ENCODE results near the gene LMLN. TPM values are rescaled to one million over a fixed set of nuclear protein-coding genes. Genes with fewer than 3 reads are reported as not detected.
"Not testable (repeated sequence)": the region's sequence is repeated elsewhere in the genome, so short reads cannot be mapped to it uniquely, and the experiment has no call there.

LMLN gene
- total RNA-seq, 2 experiments from 2014 or later: 1.5 to 1.7 TPM

DNA sequence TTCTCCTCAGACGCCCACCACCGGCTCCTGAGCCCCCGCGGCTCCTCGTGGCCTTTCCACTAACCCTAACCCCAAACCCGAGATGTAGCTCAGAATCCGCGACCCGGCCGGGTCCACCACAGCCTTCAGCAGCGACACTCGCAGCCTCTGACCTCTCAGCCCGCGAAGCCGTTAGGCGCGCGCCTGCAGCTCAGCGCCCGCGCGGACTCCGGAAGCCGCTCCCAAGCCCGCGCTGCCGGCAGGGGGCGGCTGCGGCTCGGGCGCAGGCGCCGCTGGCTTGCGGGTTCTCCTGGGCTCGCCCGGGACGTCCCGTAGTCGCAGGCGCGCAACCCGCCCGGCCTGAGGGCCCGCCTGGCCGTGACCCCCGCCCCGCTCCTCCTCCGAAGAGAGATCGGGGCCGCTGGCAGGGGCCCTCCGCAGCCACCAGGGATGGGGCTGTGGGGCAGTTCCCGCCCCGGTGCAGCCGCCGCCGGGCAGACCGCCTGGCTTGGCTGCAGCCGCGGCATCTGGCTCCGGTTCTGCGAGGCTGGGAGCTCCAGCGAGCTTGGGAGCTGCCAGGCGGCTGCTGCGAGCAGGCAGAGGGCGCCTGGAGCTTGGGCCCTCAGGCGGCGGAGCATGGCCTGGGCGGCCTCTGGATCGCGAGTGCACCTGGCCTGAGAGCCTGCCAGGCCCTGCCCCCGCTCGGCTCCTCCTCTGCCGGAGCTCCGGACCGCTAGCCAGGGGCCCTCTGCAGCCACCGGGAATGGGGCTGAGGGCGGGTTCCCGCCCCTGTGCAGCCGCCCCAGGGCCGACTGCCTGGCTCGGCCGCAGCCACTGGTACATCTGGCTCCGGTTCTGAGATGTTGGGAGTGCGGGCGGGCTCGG lies 120.7 kb downstream of the LMLN start:
- Mint-ChIP-seq H3K36me3 (no peaks in the 10 kb centered on the region), H3K9me3 (ENCODE audit: low read depth) (no peaks in the 10 kb centered on the region), H3K4me1 (peaks cover 6% of the 10 kb centered on the region), H3K4me3 (peak overlapping the region; percentile 73), H3K27ac (peak overlapping the region; percentile 72), H3K27me3 (peaks cover 64% of the 10 kb centered on the region)
- DNase-seq (peak; percentile 82), ATAC-seq (peak; percentile 94)
- CTCF ChIA-PET: interaction anchor here (0.8 to 3.2 kb wide), 17 partner anchors 10 to 177 kb away, joined by 3 to 40 read pairs (median 5); partner anchors contain the start of gene RPL35A

DNA sequence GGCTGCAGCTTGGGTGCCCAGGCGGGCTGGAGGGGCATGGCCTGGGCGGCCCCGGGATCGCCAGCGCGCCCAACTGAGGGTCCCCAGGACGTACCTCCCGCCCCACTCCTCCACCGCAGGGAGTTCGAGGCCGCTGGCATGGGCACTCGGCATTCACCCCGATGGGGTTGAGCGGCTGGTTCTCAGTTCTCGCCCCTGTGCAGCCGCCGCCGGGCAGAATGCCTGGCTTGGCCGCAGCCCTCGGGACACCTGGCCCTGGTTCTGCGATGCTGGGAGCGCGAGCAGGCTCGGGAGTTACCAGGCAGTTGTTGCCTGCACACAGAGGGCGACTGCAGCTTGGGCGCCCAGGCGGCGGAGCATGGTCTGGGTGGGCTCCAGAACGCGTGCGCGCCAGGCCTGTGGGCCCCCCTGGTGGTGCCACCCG lies 121.4 kb downstream of the LMLN start:
- peaks cover 6% of the 10 kb centered on the region for H3K4me1 Mint-ChIP-seq
- no peak overlapping the region for H3K27ac Mint-ChIP-seq
- H3K36me3 Mint-ChIP-seq: no peaks in the 10 kb centered on the region
- CTCF ChIA-PET: interaction anchor here (1.0 to 3.2 kb wide), 10 partner anchors 10 to 178 kb away, joined by 3 to 40 read pairs (median 9); no protein-coding TSS in a partner anchor
- no peaks in the 10 kb centered on the region for H3K9me3 Mint-ChIP-seq (ENCODE audit: low read depth)
- peaks cover 63% of the 10 kb centered on the region for H3K27me3 Mint-ChIP-seq
- ATAC-seq (no peak), DNase-seq (no peak)
- no peak overlapping the region for H3K4me3 Mint-ChIP-seq

DNA sequence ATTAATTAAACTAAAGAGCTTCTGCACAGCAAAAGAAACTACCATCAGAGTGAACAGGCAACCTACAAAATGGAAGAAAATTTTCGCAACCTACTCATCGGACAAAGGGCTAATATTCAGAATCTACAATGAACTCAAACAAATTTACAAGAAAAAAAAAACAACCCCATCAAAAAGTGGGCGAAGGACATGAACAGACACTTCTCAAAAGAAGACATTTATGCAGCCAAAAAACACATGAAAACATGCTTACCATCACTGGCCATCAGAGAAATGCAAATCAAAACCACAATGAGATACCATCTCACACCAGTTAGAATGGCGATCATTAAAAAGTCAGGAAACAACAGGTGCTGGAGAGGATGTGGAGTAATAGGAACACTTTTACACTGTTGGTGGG lies 122.2 kb downstream of the LMLN start:
- H3K36me3 Mint-ChIP-seq; H3K27ac Mint-ChIP-seq; H3K9me3 Mint-ChIP-seq (ENCODE audit: low read depth); DNase-seq; H3K4me1 Mint-ChIP-seq; H3K4me3 Mint-ChIP-seq; ATAC-seq; CTCF ChIA-PET: not testable (repeated sequence)
- H3K27me3 Mint-ChIP-seq: peaks cover 63% of the 10 kb centered on the region

DNA sequence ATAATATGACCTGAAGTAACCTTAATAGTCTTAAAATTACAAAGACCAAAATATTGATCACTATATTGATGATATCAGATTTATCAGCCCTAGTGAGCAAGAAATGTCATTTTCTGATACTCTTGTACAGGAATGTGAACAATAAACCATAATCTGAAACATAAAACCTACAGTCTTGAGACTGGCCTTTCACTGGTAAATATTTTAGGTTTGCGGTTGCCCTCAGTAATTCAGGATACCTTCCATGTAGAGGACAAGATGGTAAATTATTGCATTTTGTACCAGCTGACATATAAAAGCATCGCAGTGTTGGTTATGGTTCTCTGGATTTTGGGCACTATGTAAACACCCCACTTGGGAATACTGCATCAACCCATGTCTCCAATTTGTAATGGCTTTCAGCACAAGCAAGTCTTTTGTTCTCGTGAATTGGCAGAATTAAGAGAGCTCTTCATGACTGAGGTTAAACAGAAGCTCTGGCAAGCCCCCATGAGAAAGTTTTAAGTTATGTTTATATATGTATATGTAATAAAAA lies 128.5 kb downstream of the LMLN start:
- ATAC-seq (no peak), DNase-seq (no peak)
- CTCF ChIA-PET: interaction anchor here (5.8 kb wide), 1 partner anchor 8 kb away, joined by 32 read pairs; no protein-coding TSS in a partner anchor
- no peak overlapping the region for H3K27ac Mint-ChIP-seq
- no peaks in the 10 kb centered on the region for H3K36me3 Mint-ChIP-seq
- no peak overlapping the region for H3K4me3 Mint-ChIP-seq
- no peaks in the 10 kb centered on the region for H3K9me3 Mint-ChIP-seq (ENCODE audit: low read depth)
- peaks cover 68% of the 10 kb centered on the region for H3K27me3 Mint-ChIP-seq
- H3K4me1 Mint-ChIP-seq: no peaks in the 10 kb centered on the region

DNA sequence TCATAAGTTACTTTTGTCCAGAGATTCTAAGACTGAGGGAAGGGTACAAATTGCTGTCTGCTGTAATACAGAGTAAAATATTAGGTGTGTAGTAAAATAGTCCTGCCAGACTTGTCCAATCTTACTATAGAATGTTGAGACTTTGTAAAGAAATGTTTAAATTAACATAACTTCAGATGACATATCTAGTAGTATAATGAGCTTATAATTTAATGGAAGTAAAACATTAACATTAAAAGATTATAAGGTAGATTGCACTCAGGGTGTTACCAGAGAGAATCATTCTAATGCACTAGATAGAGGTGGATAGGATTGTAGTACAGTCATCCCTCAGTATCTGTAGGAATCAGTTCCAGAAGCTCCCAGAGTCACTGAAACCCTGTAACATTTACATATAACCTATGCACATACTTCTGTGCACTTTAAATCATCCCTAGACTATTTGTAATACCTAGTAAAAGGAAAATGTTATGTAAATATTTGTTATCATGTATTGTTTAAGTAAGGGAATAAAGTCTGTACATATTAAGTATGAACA lies 130.8 kb downstream of the LMLN start:
- Mint-ChIP-seq H3K27ac (no peak overlapping the region), H3K9me3 (ENCODE audit: low read depth) (peaks cover 4% of the 10 kb centered on the region), H3K4me1 (no peaks in the 10 kb centered on the region), H3K36me3 (no peaks in the 10 kb centered on the region), H3K4me3 (no peak overlapping the region), H3K27me3 (peaks cover 61% of the 10 kb centered on the region)
- CTCF ChIA-PET: interaction anchor here (5.8 kb wide), 1 partner anchor 11 kb away, joined by 32 read pairs; no protein-coding TSS in a partner anchor
- ATAC-seq: no peak
- DNase-seq: no peak

DNA sequence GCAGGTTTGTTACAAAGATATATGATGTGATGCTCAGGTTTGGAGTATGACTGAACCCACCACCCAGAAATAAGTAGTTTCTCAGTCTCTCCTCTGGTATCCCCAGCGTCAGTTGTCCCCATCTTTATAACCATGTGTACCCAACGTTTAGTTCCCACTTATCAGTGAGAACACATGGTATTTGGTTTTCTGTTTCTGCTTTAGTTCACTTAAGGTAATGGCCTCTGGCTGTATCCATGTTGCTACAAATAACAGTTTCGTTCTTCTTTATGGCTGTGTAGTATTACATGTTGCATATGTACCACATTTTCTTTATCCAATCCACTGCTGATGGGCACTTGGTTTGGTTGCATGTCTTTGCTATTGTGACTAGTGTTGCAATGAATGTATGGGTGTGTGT lies 132.3 kb downstream of the LMLN start:
- CTCF ChIA-PET: interaction anchor here (5.8 kb wide), 1 partner anchor 12 kb away, joined by 32 read pairs; no protein-coding TSS in a partner anchor
- DNase-seq: no peak
- peaks cover 6% of the 10 kb centered on the region for H3K9me3 Mint-ChIP-seq (ENCODE audit: low read depth)
- no peaks in the 10 kb centered on the region for H3K36me3 Mint-ChIP-seq
- H3K4me1 Mint-ChIP-seq: no peaks in the 10 kb centered on the region
- no peak overlapping the region for H3K4me3 Mint-ChIP-seq
- H3K27ac Mint-ChIP-seq: no peak overlapping the region
- peaks cover 57% of the 10 kb centered on the region for H3K27me3 Mint-ChIP-seq
- ATAC-seq: no peak

DNA sequence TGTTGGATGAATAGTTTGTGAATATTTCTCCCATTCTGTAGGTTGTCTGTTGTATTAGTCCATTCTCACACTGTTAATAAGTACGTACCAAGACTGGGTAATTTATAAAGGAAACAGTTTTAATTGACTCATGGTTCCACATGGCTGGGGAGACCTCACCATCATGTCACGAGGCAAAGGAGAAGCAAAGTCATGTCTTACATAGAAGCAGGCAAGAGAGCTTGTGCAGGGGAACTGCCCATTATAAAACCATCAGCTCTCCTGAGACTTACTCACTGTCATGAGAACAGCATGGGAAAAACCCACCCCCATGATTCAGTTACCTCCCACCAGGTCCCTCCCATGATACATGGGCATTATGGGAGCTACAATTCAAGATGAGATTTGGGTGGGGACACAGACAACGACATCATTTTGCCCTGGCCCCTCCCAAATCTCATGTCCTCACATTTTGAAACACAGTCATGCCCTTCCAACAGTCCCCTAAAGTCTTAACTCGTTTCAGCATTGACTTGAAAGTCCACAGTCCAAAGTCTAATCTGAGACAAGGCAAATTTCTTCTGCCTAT lies 133.2 kb downstream of the LMLN start:
- H3K4me1 Mint-ChIP-seq: no peaks in the 10 kb centered on the region
- no peak overlapping the region for H3K27ac Mint-ChIP-seq
- H3K4me3 Mint-ChIP-seq: no peak overlapping the region
- H3K9me3 Mint-ChIP-seq (ENCODE audit: low read depth): peaks cover 6% of the 10 kb centered on the region
- peaks cover 2% of the 10 kb centered on the region for H3K36me3 Mint-ChIP-seq
- CTCF ChIA-PET: interaction anchor here (5.8 kb wide), 1 partner anchor 13 kb away, joined by 32 read pairs; no protein-coding TSS in a partner anchor
- peaks cover 51% of the 10 kb centered on the region for H3K27me3 Mint-ChIP-seq
- ATAC-seq (no peak), DNase-seq (no peak)

Other genes starting within 250 kb of the LMLN start
- gene RUBCN, start 223.3 kb upstream of the LMLN start, total RNA-seq: 10 to 100 TPM; 55.5 to 58.9 TPM
- gene FYTTD1, start 210.3 kb upstream of the LMLN start, total RNA-seq: 10 to 100 TPM; 35.5 to 50.5 TPM
- gene LRCH3, start 169.0 kb upstream of the LMLN start, total RNA-seq: 10 to 100 TPM; 62.2 to 62.6 TPM
- gene RPL35A, start 10.0 kb upstream of the LMLN start, total RNA-seq: 100 to 1,000 TPM; 803 to 912 TPM